HG03469 (cell line): ENCODE measurements around the gene ANKRD37.
"Not testable (repeated sequence)": the region's sequence is repeated elsewhere in the genome, so short reads cannot be mapped to it uniquely, and the experiment has no call there.

Experiments
- ATAC-seq: cut with Tn5 transposase; IDR thresholded peaks from one replicate; pipeline ENCODE4 v1.9.1; 2021; ENCODE audit warnings: mild to moderate bottlenecking, moderate library complexity, moderate number of reproducible peaks; ENCODE audit not compliant: unreplicated experiment

ANKRD37 gene

DNA sequence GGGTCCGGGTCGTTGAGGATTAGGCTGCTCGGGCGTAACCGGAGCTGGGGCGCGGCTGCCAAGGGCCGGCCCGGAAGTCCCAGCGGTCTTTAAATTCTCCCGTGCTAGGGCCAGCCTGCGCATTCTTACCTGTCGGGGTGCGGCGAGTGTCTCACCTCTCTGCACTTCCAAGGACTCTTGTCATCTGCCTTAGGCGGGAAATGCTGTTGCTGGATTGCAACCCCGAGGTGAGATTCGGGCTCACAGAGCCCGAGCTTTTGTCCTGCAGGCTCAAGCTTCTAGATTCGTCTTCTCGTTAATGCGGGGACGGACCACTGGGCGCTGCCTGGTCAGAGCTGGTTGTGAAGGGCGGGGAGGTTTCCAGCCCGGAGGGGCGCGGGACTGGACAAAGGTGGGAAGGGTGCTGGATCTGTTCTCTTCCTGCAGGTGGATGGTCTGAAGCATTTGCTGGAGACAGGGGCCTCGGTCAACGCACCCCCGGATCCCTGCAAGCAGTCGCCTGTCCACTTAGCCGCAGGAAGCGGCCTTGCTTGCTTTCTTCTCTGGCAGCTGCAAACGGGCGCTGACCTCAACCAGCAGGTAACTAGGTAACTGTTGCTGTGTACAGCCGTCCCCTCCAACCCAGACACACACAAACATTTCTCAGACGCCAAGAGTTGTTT is at the start of gene ANKRD37:
Gene ANKRD37, plus strand, starts transcription at position 118 of the 662 bp plus-strand sequence. Its CDS starts 83 bp downstream, at position 201.
- ATAC-seq = no peak

DNA sequence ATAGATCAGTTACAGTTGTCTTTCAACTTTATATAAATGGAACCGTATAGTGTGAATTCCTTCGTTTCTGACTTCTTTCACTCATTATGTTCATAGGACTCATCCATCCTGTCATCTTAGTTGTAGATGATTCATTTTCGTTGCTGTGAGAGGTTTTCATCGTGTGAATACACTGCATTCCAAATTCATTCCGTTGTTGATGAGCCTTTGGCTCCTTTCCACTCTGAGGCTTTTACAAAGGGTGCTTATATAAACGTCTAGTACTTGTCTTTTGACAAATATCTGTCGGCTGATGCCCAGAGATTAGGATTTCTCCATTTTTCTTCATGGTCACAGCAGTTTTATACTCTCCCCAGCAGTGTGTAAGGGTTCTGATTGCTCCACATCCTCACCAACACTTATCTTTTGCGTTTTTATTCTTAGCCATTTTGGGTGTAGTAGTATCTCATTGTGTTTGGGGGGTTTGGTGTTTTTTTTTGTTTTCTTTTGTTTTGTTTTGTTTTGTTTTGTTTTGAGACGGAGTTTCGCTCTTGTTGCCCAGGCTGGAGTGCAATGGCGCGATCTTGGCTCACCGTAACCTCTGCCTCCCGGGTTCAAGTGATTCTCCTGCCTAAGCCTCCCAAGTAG is 49.6 kb upstream of the ANKRD37 start:
- ATAC-seq = no peak

- no peak for ATAC-seq
Observed at GRCh38 chr4:185351691-185352090, 45.0 kb upstream of the ANKRD37 start.

DNA sequence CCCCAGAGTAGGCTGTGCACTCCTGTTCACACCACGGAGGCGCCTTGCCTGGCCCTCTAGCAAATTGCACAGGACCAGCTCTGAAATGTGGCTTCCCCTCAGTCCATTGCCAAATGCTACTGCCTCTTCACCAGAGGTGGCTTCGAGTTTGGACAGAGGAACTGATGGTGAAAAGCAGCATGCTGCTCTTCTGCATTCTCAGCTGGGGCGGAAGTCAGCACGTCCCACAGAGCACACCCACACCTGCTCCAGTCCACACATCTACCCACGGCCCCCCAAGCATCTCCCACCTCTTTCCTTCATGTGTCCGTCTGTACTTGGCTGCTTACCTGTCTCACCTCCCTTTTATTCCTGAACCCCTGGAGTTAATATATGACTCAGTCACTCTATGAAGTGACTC is 44.4 kb upstream of the ANKRD37 start:
- ATAC-seq = no peak

DNA sequence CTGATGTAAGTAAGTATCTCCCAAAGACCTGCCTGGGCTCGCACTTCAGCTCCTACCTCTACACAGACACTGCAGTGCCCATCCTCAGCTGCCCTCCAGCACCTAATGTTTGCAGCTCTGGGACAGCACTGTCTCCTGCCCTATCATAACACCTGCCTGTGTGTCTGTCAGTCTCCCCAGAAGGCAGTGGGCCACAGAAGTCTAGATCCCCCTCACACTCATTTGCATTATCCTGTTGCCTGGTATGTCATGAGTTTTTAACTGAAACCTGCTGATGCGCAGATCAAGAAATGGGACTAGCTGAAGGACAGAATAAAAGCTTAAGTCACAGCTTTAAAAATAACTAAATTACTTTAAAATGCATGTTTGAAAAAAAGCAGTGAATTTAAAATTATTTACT is 43.9 kb upstream of the ANKRD37 start:
- no peak for ATAC-seq

DNA sequence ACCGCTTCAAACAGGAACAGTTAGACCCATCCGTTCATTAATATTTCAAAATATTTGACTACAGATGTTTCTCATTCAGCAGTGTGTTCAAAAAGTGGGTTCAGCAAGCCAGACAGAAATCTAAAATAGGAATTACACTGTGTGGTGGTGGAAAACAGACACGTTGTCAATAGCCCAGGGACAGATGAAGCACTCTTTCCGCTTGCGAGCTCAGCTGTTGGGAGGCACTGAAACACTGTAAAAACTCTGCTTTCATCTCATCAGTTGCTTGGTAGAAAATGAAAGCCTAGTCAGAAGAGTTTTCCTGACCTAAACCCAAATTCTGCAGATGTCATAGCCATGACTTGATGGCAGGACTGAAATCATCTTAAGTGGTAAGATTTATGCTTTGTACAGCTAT is 39.4 kb upstream of the ANKRD37 start:
- ATAC-seq = no peak

GRCh38 chr4:185357733-185358440 is 38.8 kb upstream of the ANKRD37 start:
- ATAC-seq = no peak

DNA sequence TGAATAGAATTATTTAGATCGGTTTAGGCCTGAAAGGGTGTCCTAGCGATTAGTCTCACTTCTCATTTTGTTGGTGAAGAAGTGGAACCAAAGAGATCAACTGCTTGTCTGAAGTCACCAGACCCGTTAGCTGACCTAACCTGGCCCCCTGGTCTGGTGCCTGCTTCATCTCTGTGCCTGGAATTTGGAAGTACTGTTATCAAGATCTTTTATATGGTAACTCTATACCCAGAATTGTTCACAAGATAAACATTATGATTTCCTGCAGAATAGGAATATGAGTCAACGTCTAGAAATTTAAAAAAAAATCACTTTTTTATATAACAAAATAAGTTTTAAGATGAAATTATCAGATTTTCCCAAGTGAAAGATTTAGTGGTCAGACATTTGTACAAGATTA is 38.1 kb upstream of the ANKRD37 start:
- no peak for ATAC-seq

DNA sequence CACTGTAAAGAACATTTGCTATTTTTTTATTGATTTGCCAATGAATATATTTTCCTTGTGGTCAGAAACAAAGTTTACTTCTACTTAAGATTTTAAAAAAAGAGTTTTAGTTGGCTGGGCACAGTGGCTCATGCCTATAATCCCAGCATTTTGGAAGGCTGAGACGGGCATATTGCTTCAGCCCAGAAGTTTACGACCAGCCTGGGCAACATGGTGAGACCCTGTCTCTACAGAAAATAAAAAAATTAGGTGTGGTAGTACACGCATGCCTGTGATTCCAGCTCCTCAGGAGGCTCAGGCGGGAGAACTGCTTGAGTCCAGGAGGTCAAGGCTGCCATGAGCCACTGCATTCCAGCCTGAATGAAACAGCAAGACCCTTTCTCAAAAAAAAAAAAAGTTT is 37.7 kb upstream of the ANKRD37 start:
- no peak for ATAC-seq

- no peak for ATAC-seq
Observed at GRCh38 chr4:185359767-185360446, 36.7 kb upstream of the ANKRD37 start.

GRCh38 chr4:185361872-185362271 is 34.8 kb upstream of the ANKRD37 start:
- no peak for ATAC-seq

- not testable (repeated sequence) for ATAC-seq
Observed at GRCh38 chr4:185362570-185362969, 34.1 kb upstream of the ANKRD37 start.

DNA sequence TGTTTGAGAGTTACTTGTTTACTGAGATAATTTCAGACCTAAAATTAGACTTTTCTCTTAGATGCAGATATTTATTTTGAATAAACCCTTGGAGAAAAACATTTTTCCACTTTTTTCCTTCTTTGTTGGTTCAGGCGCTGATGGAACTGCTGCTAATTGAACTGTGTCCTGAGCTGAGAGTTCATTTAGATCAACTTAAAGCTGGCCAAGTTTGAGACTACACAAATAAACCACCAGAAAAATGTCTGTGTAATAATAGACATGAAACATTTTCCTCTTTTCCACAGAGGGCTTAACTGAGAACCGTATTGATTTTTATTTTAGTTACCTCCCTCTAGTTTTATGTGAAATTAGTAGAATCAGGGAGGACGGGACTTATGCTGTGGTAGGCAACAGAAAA is 33.4 kb upstream of the ANKRD37 start:
- ATAC-seq = no peak

- no peak for ATAC-seq
Observed at GRCh38 chr4:185364886-185365285, 31.8 kb upstream of the ANKRD37 start.

GRCh38 chr4:185369731-185370130 is 26.9 kb upstream of the ANKRD37 start:
- ATAC-seq = no peak

- ATAC-seq = no peak
Observed at GRCh38 chr4:185370268-185370949, 26.2 kb upstream of the ANKRD37 start.

- no peak for ATAC-seq
Observed at GRCh38 chr4:185371702-185372101, 24.9 kb upstream of the ANKRD37 start.

- ATAC-seq = no peak
Observed at GRCh38 chr4:185374027-185374426, 22.6 kb upstream of the ANKRD37 start.

DNA sequence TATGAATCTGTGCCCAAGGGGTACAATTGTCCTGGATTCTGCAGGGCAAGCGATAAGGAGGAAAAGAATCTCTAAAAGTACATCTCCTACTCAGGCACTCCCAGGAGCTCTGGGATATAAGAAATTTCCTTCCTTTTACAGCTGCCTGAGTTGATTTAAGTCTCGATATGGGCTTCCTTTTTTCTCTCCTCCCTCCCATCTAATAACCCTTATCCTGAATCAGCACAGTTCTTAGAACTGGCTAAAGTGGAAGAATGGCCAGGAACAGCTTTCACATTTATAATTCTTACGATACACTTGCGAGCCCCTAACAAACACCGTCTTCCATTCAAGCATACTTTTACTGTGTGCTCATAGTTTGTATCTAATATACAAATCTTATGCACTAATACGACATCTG is 22.1 kb upstream of the ANKRD37 start:
- no peak for ATAC-seq

GRCh38 chr4:185378264-185378663 is 18.4 kb upstream of the ANKRD37 start:
- ATAC-seq = no peak
